Activated naive CD8-positive, alpha-beta T cell treated with anti-CD3 and anti-CD28 coated beads for 36 hours (primary cell): Measurements from ENCODE around the gene FRMD1. TPM values are rescaled to one million over a fixed set of nuclear protein-coding genes. Genes with fewer than 3 reads are reported as not detected.

Source experiments
- DNase-seq: peaks from one replicate; pipeline ENCODE4 v3.0.0; 2021
- H3K27ac Mint-ChIP-seq: one replicate; pipeline ENCODE4 v1.8.0; 2022; ENCODE audit warnings: mild to moderate bottlenecking, moderate library complexity, mixed read lengths
- H3K27me3 Mint-ChIP-seq: one replicate; pipeline ENCODE4 v1.8.0; 2022; ENCODE audit warnings: mild to moderate bottlenecking, mixed read lengths
- H3K36me3 Mint-ChIP-seq: one replicate; pipeline ENCODE4 v1.8.0; 2021; ENCODE audit warnings: mild to moderate bottlenecking, mixed read lengths
- H3K4me1 Mint-ChIP-seq: one replicate; pipeline ENCODE4 v1.8.0; 2021; ENCODE audit warnings: mixed read lengths
- H3K4me3 Mint-ChIP-seq: one replicate; pipeline ENCODE4 v1.8.0; 2022; ENCODE audit warnings: mild to moderate bottlenecking, moderate library complexity, mixed read lengths
- H3K9me3 Mint-ChIP-seq: one replicate; pipeline ENCODE4 v1.8.0; 2022; ENCODE audit warnings: mixed read lengths
- total RNA-seq, 2 experiments: library from RNA; stranded (reverse); gene quantifications; one replicate each; pipeline ENCODE4 v1.2.3, GENCODE V29; 2021

The FRMD1 gene
- total RNA-seq, 2 experiments from 2014 or later: not detected

GRCh38 chr6:168117942-168118341 lies 38.9 kb upstream of the FRMD1 start:
- Mint-ChIP-seq H3K27me3 (no peaks in the 10 kb centered on the region), H3K9me3 (peaks cover 4% of the 10 kb centered on the region), H3K27ac (no peak overlapping the region), H3K4me1 (no peaks in the 10 kb centered on the region), H3K36me3 (no peaks in the 10 kb centered on the region), H3K4me3 (no peak overlapping the region)
- DNase-seq: no peak

- Mint-ChIP-seq H3K36me3 (no peaks in the 10 kb centered on the region), H3K4me1 (no peaks in the 10 kb centered on the region), H3K4me3 (no peak overlapping the region), H3K9me3 (peaks cover 3% of the 10 kb centered on the region), H3K27me3 (no peaks in the 10 kb centered on the region), H3K27ac (no peak overlapping the region)
- no peak for DNase-seq
Observed at GRCh38 chr6:168116975-168117899, 38.2 kb upstream of the FRMD1 start.

GRCh38 chr6:168116438-168116974 lies 37.5 kb upstream of the FRMD1 start:
- Mint-ChIP-seq H3K9me3 (peaks cover 3% of the 10 kb centered on the region), H3K4me3 (no peak overlapping the region)

GRCh38 chr6:168115748-168116437 lies 36.9 kb upstream of the FRMD1 start:
- no peaks in the 10 kb centered on the region for H3K4me1 Mint-ChIP-seq
- no peak for DNase-seq
- no peaks in the 10 kb centered on the region for H3K36me3 Mint-ChIP-seq
- peaks cover 3% of the 10 kb centered on the region for H3K27me3 Mint-ChIP-seq
- H3K9me3 Mint-ChIP-seq: peaks cover 3% of the 10 kb centered on the region
- H3K27ac Mint-ChIP-seq: no peak overlapping the region
- H3K4me3 Mint-ChIP-seq: no peak overlapping the region

More at GRCh38 chr6:168116438-168116974, 37.5 kb upstream of the FRMD1 start:
- Mint-ChIP-seq H3K36me3 (no peaks in the 10 kb centered on the region), H3K4me1 (no peaks in the 10 kb centered on the region), H3K27me3 (no peaks in the 10 kb centered on the region), H3K27ac (no peak overlapping the region)
- DNase-seq: no peak

- Mint-ChIP-seq H3K4me1 (no peaks in the 10 kb centered on the region), H3K27ac (no peak overlapping the region), H3K4me3 (no peak overlapping the region), H3K9me3 (peaks cover 3% of the 10 kb centered on the region), H3K27me3 (peaks cover 3% of the 10 kb centered on the region), H3K36me3 (no peaks in the 10 kb centered on the region)
- no peak for DNase-seq
Observed at GRCh38 chr6:168113226-168113625, 34.2 kb upstream of the FRMD1 start.

- peaks cover 3% of the 10 kb centered on the region for H3K9me3 Mint-ChIP-seq
- no peak for DNase-seq
- no peaks in the 10 kb centered on the region for H3K4me1 Mint-ChIP-seq
- H3K27ac Mint-ChIP-seq: no peak overlapping the region
- H3K36me3 Mint-ChIP-seq: no peaks in the 10 kb centered on the region
- H3K27me3 Mint-ChIP-seq: peaks cover 3% of the 10 kb centered on the region
- H3K4me3 Mint-ChIP-seq: no peak overlapping the region
Observed at GRCh38 chr6:168111911-168112310, 32.9 kb upstream of the FRMD1 start.

GRCh38 chr6:168110437-168110836 lies 31.4 kb upstream of the FRMD1 start:
- Mint-ChIP-seq H3K4me3 (no peak overlapping the region), H3K27me3 (peaks cover 11% of the 10 kb centered on the region)

GRCh38 chr6:168109171-168109570 lies 30.2 kb upstream of the FRMD1 start:
- Mint-ChIP-seq H3K4me1 (no peaks in the 10 kb centered on the region), H3K4me3 (no peak overlapping the region), H3K9me3 (no peaks in the 10 kb centered on the region), H3K27me3 (peaks cover 24% of the 10 kb centered on the region), H3K27ac (no peak overlapping the region), H3K36me3 (no peaks in the 10 kb centered on the region)
- DNase-seq: no peak

More at GRCh38 chr6:168110437-168110836, 31.4 kb upstream of the FRMD1 start:
- H3K27ac Mint-ChIP-seq: no peak overlapping the region
- H3K36me3 Mint-ChIP-seq: no peaks in the 10 kb centered on the region
- H3K4me1 Mint-ChIP-seq: no peaks in the 10 kb centered on the region
- no peak for DNase-seq
- H3K9me3 Mint-ChIP-seq: peaks cover under 1% of the 10 kb centered on the region

GRCh38 chr6:168107191-168107983 lies 28.4 kb upstream of the FRMD1 start:
- Mint-ChIP-seq H3K27ac (no peak overlapping the region), H3K4me3 (no peak overlapping the region), H3K9me3 (no peaks in the 10 kb centered on the region), H3K36me3 (no peaks in the 10 kb centered on the region), H3K27me3 (peaks cover 39% of the 10 kb centered on the region), H3K4me1 (no peaks in the 10 kb centered on the region)
- DNase-seq: no peak

- DNase-seq: no peak
- Mint-ChIP-seq H3K27ac (no peak overlapping the region), H3K9me3 (no peaks in the 10 kb centered on the region), H3K27me3 (peaks cover 46% of the 10 kb centered on the region), H3K4me3 (no peak overlapping the region), H3K36me3 (no peaks in the 10 kb centered on the region), H3K4me1 (no peaks in the 10 kb centered on the region)
Observed at GRCh38 chr6:168106633-168107005, 27.6 kb upstream of the FRMD1 start.

- peaks cover 45% of the 10 kb centered on the region for H3K27me3 Mint-ChIP-seq
- no peak overlapping the region for H3K4me3 Mint-ChIP-seq
- no peaks in the 10 kb centered on the region for H3K4me1 Mint-ChIP-seq
- no peaks in the 10 kb centered on the region for H3K9me3 Mint-ChIP-seq
- H3K27ac Mint-ChIP-seq: no peak overlapping the region
- no peaks in the 10 kb centered on the region for H3K36me3 Mint-ChIP-seq
- no peak for DNase-seq
Observed at GRCh38 chr6:168105813-168106632, 27.0 kb upstream of the FRMD1 start.

- no peaks in the 10 kb centered on the region for H3K4me1 Mint-ChIP-seq
- H3K36me3 Mint-ChIP-seq: no peaks in the 10 kb centered on the region
- peaks cover 53% of the 10 kb centered on the region for H3K27me3 Mint-ChIP-seq
- no peak overlapping the region for H3K27ac Mint-ChIP-seq
- no peak for DNase-seq
- no peak overlapping the region for H3K4me3 Mint-ChIP-seq
- H3K9me3 Mint-ChIP-seq: no peaks in the 10 kb centered on the region
Observed at GRCh38 chr6:168104636-168105035, 25.6 kb upstream of the FRMD1 start.

GRCh38 chr6:168103050-168103830 lies 24.2 kb upstream of the FRMD1 start:
- Mint-ChIP-seq H3K27me3 (peaks cover 64% of the 10 kb centered on the region), H3K27ac (no peak overlapping the region), H3K4me3 (no peak overlapping the region), H3K4me1 (no peaks in the 10 kb centered on the region), H3K9me3 (no peaks in the 10 kb centered on the region), H3K36me3 (no peaks in the 10 kb centered on the region)
- DNase-seq: no peak
